Measurements from ENCODE around the gene ROBO1.
"Not testable (repeated sequence)": the region's sequence is repeated elsewhere in the genome, so short reads cannot be mapped to it uniquely, and the experiment has no call there.

ROBO1 gene

DNA sequence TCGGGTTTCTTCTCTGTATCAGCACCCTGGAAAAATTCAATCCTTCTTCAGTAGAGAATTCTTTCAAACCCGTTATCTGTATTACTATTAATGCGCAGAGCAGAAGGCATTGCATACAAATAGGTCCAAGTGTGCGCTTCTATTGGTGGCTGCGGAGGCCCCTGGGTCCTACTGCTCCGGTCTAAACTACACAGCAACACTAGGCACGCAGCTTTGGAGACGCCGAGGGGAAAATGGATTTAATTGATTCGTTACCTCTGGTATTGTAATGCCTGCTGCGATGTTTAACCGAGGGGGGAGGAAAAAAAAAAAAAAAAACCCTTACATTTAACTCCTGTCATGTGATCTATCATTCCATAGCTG is at the start of gene ROBO1:
Gene ROBO1, minus strand, starts transcription at position 94 of the 363 bp plus-strand sequence.
- TF ChIP-seq POLR2A (IDR thresholded peaks at IDR 0.05; ENCODE audit: low read length) (no peak), GATA1 (IDR thresholded peaks at IDR 0.05; ENCODE audit: low read depth, low read length) (no peak)
- DNase-seq = no peak

DNA sequence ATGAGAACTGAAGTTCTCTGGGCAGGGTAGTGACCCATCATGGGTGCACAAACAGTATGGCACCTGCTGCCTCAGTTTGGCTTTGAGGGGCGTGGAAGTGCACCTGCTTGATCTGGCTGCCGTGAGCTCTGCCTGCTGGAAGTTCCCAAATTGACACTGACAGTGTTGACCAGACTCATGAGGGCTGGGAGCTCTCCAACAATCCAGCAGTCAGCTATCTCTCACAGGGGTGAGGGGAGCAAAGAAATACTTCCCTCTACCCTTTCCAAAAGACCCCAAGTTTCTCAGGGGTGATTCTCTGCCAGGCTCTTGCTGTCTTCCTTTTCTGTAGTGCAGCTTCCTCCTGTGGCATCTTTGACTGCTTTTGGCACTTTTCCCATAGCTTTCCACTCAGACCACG is 49.4 kb upstream of the ROBO1 start:
- TF ChIP-seq GATA1 (IDR thresholded peaks at IDR 0.05; ENCODE audit: low read depth, low read length) = no peak
- no peak for TF ChIP-seq POLR2A (IDR thresholded peaks at IDR 0.05; ENCODE audit: low read length)
- no peak for DNase-seq

DNA sequence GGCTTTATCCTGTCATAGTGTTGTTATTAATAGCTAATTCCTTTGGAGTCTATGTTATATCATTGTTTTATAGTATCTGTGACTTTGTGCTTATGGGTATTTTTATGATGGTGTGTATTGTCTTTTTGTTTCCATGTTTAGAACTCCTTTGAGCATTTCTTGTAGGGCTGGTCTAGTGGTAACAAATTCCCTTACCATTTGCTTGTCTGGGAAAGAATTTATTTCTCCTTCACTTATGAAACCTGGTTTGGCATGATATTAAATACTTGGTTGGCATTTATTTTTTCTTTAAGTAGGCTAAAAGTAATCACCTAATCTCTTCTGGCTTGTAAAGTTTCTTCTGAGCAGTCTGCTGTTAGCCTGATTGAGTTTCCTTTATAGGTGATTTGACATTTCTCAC is 47.7 kb upstream of the ROBO1 start:
- DNase-seq = no peak
- no peak for TF ChIP-seq POLR2A (IDR thresholded peaks at IDR 0.05; ENCODE audit: low read length)
- no peak for TF ChIP-seq GATA1 (IDR thresholded peaks at IDR 0.05; ENCODE audit: low read depth, low read length)

DNA sequence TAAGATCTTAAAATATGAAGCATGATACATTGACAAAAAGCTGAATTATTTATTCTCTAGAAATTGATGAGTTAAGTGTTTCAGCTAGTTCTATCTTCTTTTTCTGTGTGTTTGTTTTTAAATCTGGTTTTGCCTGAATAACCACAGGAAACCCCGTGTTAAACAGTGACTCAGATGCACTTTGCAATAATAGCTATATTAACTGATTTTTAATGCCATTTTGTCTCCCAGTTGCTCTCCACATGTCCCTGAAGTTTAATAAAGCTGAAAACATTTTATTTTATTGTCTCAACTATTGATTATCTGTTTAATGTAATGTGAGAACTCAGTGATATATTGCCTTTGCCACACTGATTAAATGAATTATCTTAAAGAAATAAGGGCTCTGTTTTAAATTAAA is 42.8 kb upstream of the ROBO1 start:
- no peak for DNase-seq
- TF ChIP-seq POLR2A (IDR thresholded peaks at IDR 0.05; ENCODE audit: low read length) (no peak), GATA1 (IDR thresholded peaks at IDR 0.05; ENCODE audit: low read depth, low read length) (no peak)

DNA sequence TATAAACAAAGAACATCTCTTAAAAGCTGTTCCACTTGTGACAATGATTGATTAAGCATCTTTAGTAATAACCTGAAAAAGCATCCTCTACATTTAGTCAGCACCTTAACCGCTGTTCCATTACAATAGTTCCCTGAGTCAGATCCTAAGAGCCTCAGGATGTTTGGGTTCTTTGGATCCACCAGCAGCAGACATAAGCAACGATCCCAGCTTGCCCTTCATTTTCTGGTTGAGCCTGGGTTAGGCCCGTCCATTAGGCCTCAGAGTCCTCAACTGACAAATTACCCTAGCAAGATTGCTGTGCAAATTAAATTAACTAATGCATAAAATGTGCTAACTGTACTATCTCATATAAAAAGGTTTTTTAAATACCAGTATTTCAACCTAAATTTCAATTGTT is 42.3 kb upstream of the ROBO1 start:
- no peak for DNase-seq
- TF ChIP-seq POLR2A (IDR thresholded peaks at IDR 0.05; ENCODE audit: low read length) = no peak

DNA sequence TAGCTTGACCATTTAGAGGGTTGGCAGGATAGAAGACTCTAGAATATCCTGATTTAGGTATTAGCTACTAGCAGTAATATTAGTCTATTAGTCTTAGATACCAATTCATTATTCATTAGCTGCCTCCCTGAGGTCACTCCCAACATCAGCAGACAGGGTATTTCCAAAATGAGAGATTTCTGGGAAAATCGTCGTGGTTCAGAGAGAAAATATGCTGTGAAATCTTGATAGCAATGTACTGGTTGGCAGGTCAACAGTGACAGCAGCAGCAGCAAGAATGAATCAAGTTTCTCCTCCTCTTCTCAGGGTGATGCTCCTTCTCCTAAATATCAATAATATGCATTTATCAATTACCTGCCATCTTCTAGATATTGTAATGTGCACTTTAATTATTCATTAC is 41.3 kb upstream of the ROBO1 start:
- TF ChIP-seq POLR2A (IDR thresholded peaks at IDR 0.05; ENCODE audit: low read length) = no peak
- TF ChIP-seq GATA1 (IDR thresholded peaks at IDR 0.05; ENCODE audit: low read depth, low read length) = no peak
- DNase-seq = no peak

DNA sequence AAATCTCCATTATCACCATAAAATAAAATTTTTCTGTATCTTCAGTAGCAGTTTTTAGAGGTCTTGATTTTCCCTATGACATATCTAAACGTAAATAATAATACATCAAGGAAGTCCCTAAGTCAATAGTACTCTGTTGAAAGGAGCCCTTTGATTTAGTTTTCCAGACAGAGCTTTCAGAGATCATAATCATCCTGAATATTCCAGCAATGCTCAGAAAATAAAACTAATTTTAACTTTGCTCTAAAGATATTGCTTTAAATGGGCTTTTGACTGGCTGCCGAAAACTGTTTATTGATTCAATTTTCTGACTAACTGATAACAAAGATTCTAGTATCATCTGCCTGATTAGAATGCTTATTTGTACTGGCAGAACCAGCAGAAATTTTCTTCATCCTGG is 40.7 kb upstream of the ROBO1 start:
- no peak for TF ChIP-seq GATA1 (IDR thresholded peaks at IDR 0.05; ENCODE audit: low read depth, low read length)
- no peak for DNase-seq

DNA sequence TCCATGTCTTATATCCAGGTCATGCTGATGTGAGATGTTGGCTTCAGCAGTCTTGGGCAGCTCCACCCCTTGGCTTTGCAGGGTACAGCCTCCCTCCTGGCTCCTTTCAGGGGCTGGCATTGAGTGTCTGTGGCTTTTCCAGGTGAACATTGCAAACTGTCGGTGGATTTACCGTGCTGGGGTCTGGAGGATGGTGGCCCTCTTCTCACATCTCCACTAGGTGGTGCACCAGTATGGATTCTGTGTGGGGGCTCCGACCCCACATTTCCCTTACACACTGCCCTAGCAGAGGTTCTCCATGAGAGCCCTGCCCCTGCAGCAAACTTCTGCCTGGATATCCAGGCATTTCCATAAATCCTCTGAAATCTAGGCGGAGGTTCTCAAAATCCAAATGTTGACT is 22.4 kb upstream of the ROBO1 start:
- DNase-seq = not testable (repeated sequence)

DNA sequence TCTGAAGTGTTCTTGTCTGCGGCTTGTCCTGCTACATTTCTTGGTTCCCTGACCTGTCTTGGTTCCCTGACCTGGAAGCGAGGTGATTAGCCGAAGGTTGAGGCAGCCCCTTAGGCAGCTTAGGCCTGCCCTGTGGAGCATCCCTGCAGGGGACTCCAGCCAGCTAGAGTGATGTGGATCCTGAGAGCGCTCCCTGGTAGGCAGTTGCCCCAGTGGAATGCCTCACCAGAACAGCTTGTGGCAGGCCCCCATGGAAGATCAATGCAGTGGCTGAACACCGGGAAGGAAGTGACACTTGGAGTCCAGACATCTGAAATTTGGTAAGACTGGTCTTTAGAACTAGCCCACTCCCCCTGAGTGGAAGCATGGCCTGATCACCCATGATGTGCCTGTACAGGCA is 5.5 kb upstream of the ROBO1 start:
- no peak for TF ChIP-seq GATA1 (IDR thresholded peaks at IDR 0.05; ENCODE audit: low read depth, low read length)
- TF ChIP-seq POLR2A (IDR thresholded peaks at IDR 0.05; ENCODE audit: low read length) = no peak
- DNase-seq = no peak

DNA sequence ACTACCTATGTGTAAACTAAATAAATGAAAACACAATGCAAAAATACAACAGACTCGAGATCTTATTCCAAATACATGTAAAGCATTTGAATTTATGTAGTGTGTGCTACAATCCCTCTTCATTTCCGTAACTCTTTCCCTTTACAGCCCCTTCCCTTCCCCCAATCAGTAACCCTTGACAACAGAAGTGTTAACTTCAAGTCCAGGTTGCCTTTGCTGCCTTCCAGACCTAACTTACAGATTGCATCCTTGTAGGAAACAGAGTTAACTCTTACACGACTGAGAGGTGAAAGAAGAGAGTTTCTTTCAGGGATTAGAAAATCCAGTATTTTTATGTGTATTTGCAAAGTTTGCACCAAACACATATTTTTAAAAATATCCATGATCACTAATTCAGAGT is 1.4 kb upstream of the ROBO1 start:
- no peak for DNase-seq

DNA sequence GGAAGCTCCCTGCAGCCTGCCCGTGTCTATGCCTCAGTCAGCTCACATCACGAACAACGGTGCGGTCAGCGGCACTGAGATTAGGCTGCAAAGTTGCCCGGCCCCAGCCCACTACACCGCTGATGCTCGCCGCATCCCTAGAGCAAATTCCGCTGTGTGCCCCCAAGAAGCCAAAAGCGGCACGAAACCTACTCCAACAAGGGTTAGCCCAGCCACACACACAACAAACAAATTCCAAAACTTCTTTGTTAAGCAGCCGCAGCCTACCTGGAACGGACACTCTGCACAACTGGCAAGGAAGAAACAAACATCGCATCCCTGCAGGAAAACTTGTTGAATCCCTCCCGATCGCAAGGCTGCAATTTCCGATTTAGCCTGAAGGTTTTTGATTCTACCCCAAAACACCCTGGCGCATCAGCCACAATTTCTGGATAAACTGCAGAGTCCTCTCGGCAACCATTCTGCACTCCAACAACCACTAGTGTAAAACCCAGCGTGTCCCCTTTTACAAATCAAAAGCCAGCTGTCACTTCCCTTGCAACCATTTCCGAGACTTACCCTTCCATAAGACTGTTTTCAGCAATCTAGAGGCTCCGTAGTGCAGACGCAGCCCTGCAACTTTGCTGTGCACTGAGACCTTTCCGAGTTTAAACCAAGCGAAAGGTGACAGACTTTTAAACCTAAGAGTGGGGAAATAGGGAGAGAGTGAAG is 449 bp downstream of the ROBO1 start:
- TF ChIP-seq POLR2A (IDR thresholded peaks at IDR 0.05; ENCODE audit: low read length) (no peak), GATA1 (IDR thresholded peaks at IDR 0.05; ENCODE audit: low read depth, low read length) (no peak)
- DNase-seq = no peak

More for the DNA sequence above, 1.4 kb upstream of the ROBO1 start:
- TF ChIP-seq GATA1 (IDR thresholded peaks at IDR 0.05; ENCODE audit: low read depth, low read length) (no peak), POLR2A (IDR thresholded peaks at IDR 0.05; ENCODE audit: low read length) (no peak)

DNA sequence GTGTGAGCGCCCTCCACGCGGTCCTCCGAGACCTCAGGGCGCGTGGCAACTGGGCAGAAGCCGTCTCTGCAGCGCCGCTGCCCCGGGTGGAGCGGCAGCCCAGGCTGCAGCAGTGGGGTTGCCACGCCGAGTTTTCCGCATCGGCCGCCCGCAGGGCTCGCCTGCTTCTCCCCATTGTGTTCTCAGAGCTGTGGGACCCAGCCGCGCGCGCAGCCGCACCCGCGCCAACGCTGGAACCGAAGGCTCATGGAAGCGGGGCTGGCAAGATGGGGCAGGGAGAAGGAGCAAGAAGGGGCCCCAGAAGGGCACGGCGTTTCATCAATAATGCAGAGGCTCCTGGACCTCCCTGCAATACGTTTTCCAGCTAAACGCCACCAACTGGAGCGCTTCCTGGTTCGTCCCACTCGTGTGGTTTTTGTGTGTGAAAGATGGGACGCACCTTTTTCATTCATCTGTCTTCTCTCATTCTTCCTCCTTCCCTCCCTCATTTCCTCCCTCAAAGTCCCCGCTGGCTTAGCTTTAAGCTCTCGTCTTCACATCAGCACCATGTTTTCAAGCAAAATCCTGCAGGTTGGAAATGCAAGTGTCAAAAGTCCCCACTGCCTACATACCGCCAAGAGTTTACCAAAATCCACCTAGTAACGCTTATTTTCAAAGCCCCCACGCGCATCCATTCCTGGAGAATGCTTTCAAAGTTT is 1.2 kb downstream of the ROBO1 start:
- no peak for DNase-seq
- TF ChIP-seq GATA1 (IDR thresholded peaks at IDR 0.05; ENCODE audit: low read depth, low read length) = no peak
- TF ChIP-seq POLR2A (IDR thresholded peaks at IDR 0.05; ENCODE audit: low read length) = no peak

DNA sequence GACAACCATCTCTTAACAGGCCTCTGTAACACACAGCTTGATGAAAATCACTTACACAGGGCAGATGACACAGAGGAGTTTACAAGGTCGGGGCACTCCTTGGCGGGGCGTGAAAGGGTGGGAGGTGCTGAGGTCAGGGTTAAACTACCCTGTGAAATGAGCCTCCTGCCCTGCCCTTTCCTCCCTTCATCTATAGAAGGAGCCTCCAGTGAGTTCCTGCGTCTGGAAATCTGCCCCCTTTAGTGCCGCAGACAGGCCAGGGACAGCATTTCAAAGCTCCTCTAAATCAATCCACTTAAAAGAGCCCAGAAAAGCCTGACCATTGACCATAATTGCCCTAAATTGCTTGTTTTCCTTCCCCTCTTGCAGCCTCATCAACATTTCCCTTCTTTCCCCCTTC is 1.9 kb downstream of the ROBO1 start:
- no peak for TF ChIP-seq GATA1 (IDR thresholded peaks at IDR 0.05; ENCODE audit: low read depth, low read length)
- no peak for TF ChIP-seq POLR2A (IDR thresholded peaks at IDR 0.05; ENCODE audit: low read length)

DNA sequence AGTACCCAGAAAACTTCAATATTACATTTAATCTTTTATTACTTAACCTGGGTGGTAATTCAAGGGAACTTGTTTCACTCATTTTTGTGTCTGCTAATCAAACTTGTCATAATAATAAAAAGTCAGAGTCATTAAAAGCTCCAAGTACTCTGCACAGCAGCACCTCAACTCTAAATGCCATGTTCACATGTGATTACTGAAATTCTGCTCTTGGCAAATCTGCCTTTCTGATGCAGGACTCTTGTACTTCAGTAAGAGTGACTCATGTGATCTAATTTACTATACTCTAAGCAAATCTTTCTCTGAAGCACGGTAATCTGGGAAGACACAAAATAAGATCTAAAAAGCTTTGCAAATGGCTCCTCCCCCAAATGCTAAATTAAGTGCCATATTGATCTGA is 6.4 kb downstream of the ROBO1 start:
- DNase-seq = no peak
- TF ChIP-seq POLR2A (IDR thresholded peaks at IDR 0.05; ENCODE audit: low read length) (no peak), GATA1 (IDR thresholded peaks at IDR 0.05; ENCODE audit: low read depth, low read length) (no peak)

More for the DNA sequence above, 1.9 kb downstream of the ROBO1 start:
- DNase-seq = no peak

DNA sequence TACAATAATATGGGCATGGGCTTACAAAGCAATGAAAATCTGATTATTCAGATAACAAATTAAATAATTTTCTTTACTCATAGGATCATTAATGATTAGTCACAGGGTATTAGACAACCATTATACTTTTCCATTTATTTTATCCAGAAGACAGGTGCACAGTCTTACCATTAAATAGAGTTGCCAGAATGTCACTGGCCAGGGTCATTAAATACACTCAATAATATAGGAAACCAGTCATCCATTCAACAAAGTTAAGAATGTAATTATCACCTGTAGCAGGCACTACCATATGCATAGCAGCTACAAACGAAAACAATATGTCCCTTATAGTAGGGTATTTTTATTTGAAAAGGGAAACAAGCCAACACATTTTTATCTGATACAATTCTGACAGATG is 16.1 kb downstream of the ROBO1 start:
- TF ChIP-seq GATA1 (IDR thresholded peaks at IDR 0.05; ENCODE audit: low read depth, low read length) (no peak), POLR2A (IDR thresholded peaks at IDR 0.05; ENCODE audit: low read length) (no peak)
- no peak for DNase-seq
